Tibial nerve (tissue), 4 donors: ENCODE data around the gene ADAMTS12. TPM values are rescaled to one million over a fixed set of nuclear protein-coding genes. Genes with fewer than 3 reads are reported as not detected.

Experiments
- DNase-seq, 2 donors: peaks; one replicate each; pipeline ENCODE4 v3.0.0-alpha.2; 2019; ENCODE audit warnings: low spot score in 2 of 2
- H3K27ac ChIP-seq, 4 donors: fragments of 200-600 bp; sonication (generic) in 3 of 4; one replicate each; pipeline ENCODE4 v1.5.1; 2017 to 2019; ENCODE audit warnings: mild to moderate bottlenecking in 1 of 4
- H3K27me3 ChIP-seq, 2 donors: fragments of 200-600 bp; sonication (generic) in 1 of 2; one replicate each; pipeline versions ENCODE4 v1.5.1 to v1.6.0; 2017 to 2019
- H3K36me3 ChIP-seq, 3 donors: fragments of 200-600 bp; sonication (generic); one replicate each; pipeline ENCODE4 v1.5.1; 2018 to 2019
- H3K4me1 ChIP-seq, 4 donors: fragments of 200-600 bp; sonication (generic) in 3 of 4; one replicate each; pipeline ENCODE4 v1.5.1; 2017 to 2019
- H3K4me3 ChIP-seq, 4 donors: fragments of 200-600 bp; sonication (generic) in 3 of 4; one replicate each; pipeline ENCODE4 v1.5.1; 2017 to 2019; ENCODE audit warnings: mild to moderate bottlenecking in 1 of 4, moderate library complexity in 1 of 4
- H3K9me3 ChIP-seq, 4 donors: fragments of 200-600 bp; sonication (generic) in 3 of 4; one replicate each; pipeline ENCODE4 v1.5.1; 2017 to 2019
- EP300 ChIP-seq, 2 donors: sonication (generic); formaldehyde crosslinking; IDR thresholded peaks; one replicate each; pipeline ENCODE4 v1.6.1; 2017; ENCODE audit warnings: antibody characterized with exemption in 2 of 2, mild to moderate bottlenecking in 1 of 2
- POLR2A ChIP-seq, 2 donors: fragments of 450-650 bp; IDR thresholded peaks; one replicate each; pipeline ENCODE4 v1.6.1; 2017; ENCODE audit warnings: antibody characterized with exemption in 2 of 2, mild to moderate bottlenecking in 2 of 2, moderate library complexity in 2 of 2
- WGBS, 2 donors: methylation state at CpG; one replicate each; pipeline ENCODE4 v1.1.5; 2018; 5-methylcytosine and 5-hydroxymethylcytosine counted together
- total RNA-seq, 4 donors: library from RNA; depleted of rRNA; stranded (reverse); fragments of >200 nt; gene quantifications; one replicate each; pipeline ENCODE4 v1.1.0, GENCODE V29; 2016
- TF ChIP-seq, protein P1 (sequence below), 5 experiments: fragments of 200-600 bp in 3 of 5; fragments of 450-650 bp in 2 of 5; sonication (generic) in 3 of 5; IDR thresholded peaks; one replicate each; pipeline ENCODE4 v1.5.1; 2016 to 2019; ENCODE audit warnings: antibody characterized with exemption in 5 of 5, mild to moderate bottlenecking in 3 of 5, moderate library complexity in 2 of 5

Gene ADAMTS12
- total RNA-seq = 10 to 100 TPM in 2 of 4 donors, 1 to 10 TPM in 2; 7.1 to 10.4 (median 9.7) TPM

GRCh38 chr5:33891788-33892619 lies at the start of gene ADAMTS12:
TSS of gene ADAMTS12 (minus strand) at chr5:33891990. CDS start at chr5:33891856, 134 bp downstream.
- whole genome bisulfite sequencing, 2 donors = 3% methylated on average over 26 to 45 of the region's 45 CpGs
- H3K9me3 ChIP-seq = no peaks in the 10 kb centered on the region
- peak within 1 kb of the TSS in 3 of 4 donors; percentile 23 to 60 (median 37) for H3K27ac ChIP-seq
- no peaks in the 10 kb centered on the region for H3K36me3 ChIP-seq
- no peaks in the 10 kb centered on the region for H3K27me3 ChIP-seq
- no peak for DNase-seq
- peak within 1 kb of the TSS; percentile 27 to 60 (median 40) for H3K4me3 ChIP-seq
- H3K4me1 ChIP-seq = peaks cover 0 to 34% (median 14%) of the 10 kb centered on the region in 4 donors
- TF ChIP-seq, protein P1, sequence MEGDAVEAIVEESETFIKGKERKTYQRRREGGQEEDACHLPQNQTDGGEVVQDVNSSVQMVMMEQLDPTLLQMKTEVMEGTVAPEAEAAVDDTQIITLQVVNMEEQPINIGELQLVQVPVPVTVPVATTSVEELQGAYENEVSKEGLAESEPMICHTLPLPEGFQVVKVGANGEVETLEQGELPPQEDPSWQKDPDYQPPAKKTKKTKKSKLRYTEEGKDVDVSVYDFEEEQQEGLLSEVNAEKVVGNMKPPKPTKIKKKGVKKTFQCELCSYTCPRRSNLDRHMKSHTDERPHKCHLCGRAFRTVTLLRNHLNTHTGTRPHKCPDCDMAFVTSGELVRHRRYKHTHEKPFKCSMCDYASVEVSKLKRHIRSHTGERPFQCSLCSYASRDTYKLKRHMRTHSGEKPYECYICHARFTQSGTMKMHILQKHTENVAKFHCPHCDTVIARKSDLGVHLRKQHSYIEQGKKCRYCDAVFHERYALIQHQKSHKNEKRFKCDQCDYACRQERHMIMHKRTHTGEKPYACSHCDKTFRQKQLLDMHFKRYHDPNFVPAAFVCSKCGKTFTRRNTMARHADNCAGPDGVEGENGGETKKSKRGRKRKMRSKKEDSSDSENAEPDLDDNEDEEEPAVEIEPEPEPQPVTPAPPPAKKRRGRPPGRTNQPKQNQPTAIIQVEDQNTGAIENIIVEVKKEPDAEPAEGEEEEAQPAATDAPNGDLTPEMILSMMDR (IDR thresholded peaks at IDR 0.05) = no peak
- TF ChIP-seq EP300 (IDR thresholded peaks at IDR 0.05) (no peak), POLR2A (IDR thresholded peaks at IDR 0.05) (no peak)

GRCh38 chr5:33941090-33941489 lies 49.3 kb upstream of the ADAMTS12 start:
- peaks cover 0 to 60% of the 10 kb centered on the region in 2 donors for H3K27me3 ChIP-seq
- TF ChIP-seq POLR2A (IDR thresholded peaks at IDR 0.05) = no peak
- TF ChIP-seq, protein P1 (IDR thresholded peaks at IDR 0.05) = no peak
- no peak for TF ChIP-seq EP300 (IDR thresholded peaks at IDR 0.05)
- no peak overlapping the region for H3K27ac ChIP-seq
- H3K4me1 ChIP-seq = peaks cover 0 to 15% (median 4%) of the 10 kb centered on the region in 4 donors
- no peak for DNase-seq
- no peak overlapping the region for H3K4me3 ChIP-seq
- H3K36me3 ChIP-seq = no peaks in the 10 kb centered on the region
- 86 to 87% methylated on average over 5 of the region's 5 CpGs for WGBS, 2 donors
- H3K9me3 ChIP-seq = no peaks in the 10 kb centered on the region

GRCh38 chr5:33939556-33940262 lies 47.9 kb upstream of the ADAMTS12 start:
- H3K4me3 ChIP-seq = no peak overlapping the region
- H3K27me3 ChIP-seq = peaks cover 0 to 71% of the 10 kb centered on the region in 2 donors
- no peaks in the 10 kb centered on the region for H3K9me3 ChIP-seq
- 63 to 70% methylated on average over 8 of the region's 8 CpGs for WGBS, 2 donors
- no peak overlapping the region for H3K27ac ChIP-seq
- TF ChIP-seq, protein P1 (IDR thresholded peaks at IDR 0.05) = no peak
- no peak for TF ChIP-seq POLR2A (IDR thresholded peaks at IDR 0.05)
- TF ChIP-seq EP300 (IDR thresholded peaks at IDR 0.05) = no peak
- no peak for DNase-seq
- H3K4me1 ChIP-seq = peaks cover 0 to 20% (median 4%) of the 10 kb centered on the region in 4 donors
- no peaks in the 10 kb centered on the region for H3K36me3 ChIP-seq

DNA sequence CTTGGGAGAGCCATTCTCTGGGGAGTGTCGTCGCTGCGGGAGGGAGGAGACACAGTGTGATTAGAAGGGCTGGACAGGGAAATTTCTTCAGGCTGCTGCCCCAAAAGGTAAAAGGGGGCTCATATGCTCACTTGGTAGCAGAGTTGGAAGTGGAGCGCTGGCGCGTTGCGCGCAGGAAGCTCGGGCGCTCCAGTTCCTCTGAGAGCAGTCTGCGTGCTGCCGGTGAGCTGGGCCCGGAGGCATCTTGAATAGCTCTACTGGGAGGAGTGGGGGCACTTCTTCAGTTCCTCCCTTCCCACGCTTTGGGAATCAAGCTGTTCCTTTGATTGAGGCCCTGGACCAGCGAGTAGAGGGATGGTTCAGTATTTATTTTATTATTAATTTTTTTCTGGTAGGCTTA lies 47.1 kb upstream of the ADAMTS12 start:
- no peaks in the 10 kb centered on the region for H3K9me3 ChIP-seq
- 14 to 41% methylated on average over 15 of the region's 15 CpGs for WGBS, 2 donors
- no peak overlapping the region for H3K4me3 ChIP-seq
- no peaks in the 10 kb centered on the region for H3K36me3 ChIP-seq
- H3K27ac ChIP-seq = no peak overlapping the region
- peaks cover 0 to 20% (median 4%) of the 10 kb centered on the region in 4 donors for H3K4me1 ChIP-seq
- no peak for TF ChIP-seq EP300 (IDR thresholded peaks at IDR 0.05)
- TF ChIP-seq POLR2A (IDR thresholded peaks at IDR 0.05) = no peak
- TF ChIP-seq, protein P1 (IDR thresholded peaks at IDR 0.05) = no peak
- DNase-seq = no peak
- peaks cover 0 to 71% of the 10 kb centered on the region in 2 donors for H3K27me3 ChIP-seq

DNA sequence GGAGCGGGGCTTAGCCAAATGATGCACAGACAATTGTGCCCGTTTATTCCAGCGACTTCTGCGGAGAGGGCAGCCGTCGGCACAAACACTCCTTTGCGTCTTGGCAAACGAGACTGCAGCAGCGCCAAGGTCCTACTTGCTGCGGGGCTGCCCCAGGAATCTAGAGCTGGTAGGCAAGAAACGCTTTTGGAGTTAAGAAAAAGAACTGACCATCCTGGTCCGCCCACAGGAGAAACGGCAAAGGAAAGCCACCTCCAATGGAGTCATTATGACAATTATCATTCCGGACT lies 46.7 kb upstream of the ADAMTS12 start:
- Histone ChIP-seq H3K36me3 (no peaks in the 10 kb centered on the region), H3K27ac (no peak overlapping the region), H3K4me3 (no peak overlapping the region), H3K9me3 (no peaks in the 10 kb centered on the region), H3K27me3 (peaks cover 0 to 71% of the 10 kb centered on the region in 2 donors), H3K4me1 (peaks cover 0 to 20% (median 4%) of the 10 kb centered on the region in 4 donors)
- 20 to 40% methylated on average over 14 of the region's 14 CpGs for WGBS, 2 donors
- TF ChIP-seq EP300 (IDR thresholded peaks at IDR 0.05) (no peak), POLR2A (IDR thresholded peaks at IDR 0.05) (no peak)
- TF ChIP-seq, protein P1 (IDR thresholded peaks at IDR 0.05) = no peak
- DNase-seq = no peak
